ENCODE results near the gene SDR42E2.

DNA sequence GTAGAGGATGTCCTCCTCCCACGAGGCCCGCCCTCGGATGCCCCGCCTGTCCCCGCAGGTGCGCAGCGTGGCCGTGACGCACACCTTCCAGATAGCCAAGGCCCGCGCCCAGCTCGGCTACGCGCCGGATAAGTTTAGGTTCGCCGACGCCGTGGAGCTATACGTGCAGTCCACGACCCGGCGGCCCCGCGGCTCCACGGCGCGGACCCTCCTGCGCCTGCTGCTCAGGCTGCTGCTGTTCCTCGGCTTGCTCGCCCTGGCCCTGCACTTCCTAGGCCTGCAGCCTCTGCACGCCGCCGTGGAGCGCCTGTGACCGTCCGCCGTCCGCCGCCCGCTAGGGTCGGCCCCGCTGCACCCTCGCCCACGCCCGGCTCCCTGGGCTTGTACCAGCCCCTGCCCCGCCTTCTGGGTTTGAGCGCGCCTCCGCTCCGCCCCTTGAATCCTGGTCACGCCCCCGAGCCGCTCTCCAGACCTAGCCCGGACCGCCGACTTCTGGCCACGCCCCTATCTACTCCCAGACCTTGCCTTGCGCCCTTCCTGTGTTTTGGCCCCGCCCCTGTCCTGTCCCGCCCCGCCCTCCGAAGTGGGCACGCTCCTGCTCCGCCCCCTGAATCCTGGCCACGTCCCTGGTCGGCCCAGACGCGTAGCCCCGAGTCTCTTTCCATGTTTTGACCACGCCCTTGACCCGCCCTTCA, 27.9 kb downstream of the SDR42E2 start:
- TF ChIP-seq POLR2A (IDR thresholded peaks at IDR 0.05; ENCODE audit: low read length) = peak; percentile 28; the same call in 1 of the 2 replicates
- TF ChIP-seq, protein P1, sequence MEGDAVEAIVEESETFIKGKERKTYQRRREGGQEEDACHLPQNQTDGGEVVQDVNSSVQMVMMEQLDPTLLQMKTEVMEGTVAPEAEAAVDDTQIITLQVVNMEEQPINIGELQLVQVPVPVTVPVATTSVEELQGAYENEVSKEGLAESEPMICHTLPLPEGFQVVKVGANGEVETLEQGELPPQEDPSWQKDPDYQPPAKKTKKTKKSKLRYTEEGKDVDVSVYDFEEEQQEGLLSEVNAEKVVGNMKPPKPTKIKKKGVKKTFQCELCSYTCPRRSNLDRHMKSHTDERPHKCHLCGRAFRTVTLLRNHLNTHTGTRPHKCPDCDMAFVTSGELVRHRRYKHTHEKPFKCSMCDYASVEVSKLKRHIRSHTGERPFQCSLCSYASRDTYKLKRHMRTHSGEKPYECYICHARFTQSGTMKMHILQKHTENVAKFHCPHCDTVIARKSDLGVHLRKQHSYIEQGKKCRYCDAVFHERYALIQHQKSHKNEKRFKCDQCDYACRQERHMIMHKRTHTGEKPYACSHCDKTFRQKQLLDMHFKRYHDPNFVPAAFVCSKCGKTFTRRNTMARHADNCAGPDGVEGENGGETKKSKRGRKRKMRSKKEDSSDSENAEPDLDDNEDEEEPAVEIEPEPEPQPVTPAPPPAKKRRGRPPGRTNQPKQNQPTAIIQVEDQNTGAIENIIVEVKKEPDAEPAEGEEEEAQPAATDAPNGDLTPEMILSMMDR (IDR thresholded peaks at IDR 0.05) = no peak
- no peak for TF ChIP-seq RARB (CRISPR knock-in tag; IDR thresholded peaks at IDR 0.05)
- TF ChIP-seq, protein P2, sequence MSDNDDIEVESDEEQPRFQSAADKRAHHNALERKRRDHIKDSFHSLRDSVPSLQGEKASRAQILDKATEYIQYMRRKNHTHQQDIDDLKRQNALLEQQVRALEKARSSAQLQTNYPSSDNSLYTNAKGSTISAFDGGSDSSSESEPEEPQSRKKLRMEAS (IDR thresholded peaks at IDR 0.05) = 0 out of 2 replicates have a peak, but pooled peaks have one; percentile 27
- TF ChIP-seq HEYL (CRISPR knock-in tag; IDR thresholded peaks at IDR 0.05) = no peak
- TF ChIP-seq RAD21 (conservative IDR thresholded peaks at IDR 0.05 in 1 of 2, IDR thresholded peaks at IDR 0.05 in 1 of 2) = no peak
- TF ChIP-seq, protein P3, sequence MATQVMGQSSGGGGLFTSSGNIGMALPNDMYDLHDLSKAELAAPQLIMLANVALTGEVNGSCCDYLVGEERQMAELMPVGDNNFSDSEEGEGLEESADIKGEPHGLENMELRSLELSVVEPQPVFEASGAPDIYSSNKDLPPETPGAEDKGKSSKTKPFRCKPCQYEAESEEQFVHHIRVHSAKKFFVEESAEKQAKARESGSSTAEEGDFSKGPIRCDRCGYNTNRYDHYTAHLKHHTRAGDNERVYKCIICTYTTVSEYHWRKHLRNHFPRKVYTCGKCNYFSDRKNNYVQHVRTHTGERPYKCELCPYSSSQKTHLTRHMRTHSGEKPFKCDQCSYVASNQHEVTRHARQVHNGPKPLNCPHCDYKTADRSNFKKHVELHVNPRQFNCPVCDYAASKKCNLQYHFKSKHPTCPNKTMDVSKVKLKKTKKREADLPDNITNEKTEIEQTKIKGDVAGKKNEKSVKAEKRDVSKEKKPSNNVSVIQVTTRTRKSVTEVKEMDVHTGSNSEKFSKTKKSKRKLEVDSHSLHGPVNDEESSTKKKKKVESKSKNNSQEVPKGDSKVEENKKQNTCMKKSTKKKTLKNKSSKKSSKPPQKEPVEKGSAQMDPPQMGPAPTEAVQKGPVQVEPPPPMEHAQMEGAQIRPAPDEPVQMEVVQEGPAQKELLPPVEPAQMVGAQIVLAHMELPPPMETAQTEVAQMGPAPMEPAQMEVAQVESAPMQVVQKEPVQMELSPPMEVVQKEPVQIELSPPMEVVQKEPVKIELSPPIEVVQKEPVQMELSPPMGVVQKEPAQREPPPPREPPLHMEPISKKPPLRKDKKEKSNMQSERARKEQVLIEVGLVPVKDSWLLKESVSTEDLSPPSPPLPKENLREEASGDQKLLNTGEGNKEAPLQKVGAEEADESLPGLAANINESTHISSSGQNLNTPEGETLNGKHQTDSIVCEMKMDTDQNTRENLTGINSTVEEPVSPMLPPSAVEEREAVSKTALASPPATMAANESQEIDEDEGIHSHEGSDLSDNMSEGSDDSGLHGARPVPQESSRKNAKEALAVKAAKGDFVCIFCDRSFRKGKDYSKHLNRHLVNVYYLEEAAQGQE (IDR thresholded peaks at IDR 0.05) = no peak

Data from A549 (cell line).